GM12878 (cell line): ENCODE data around the gene TBCE. TPM values are rescaled to one million over a fixed set of nuclear protein-coding genes. Genes with fewer than 3 reads are reported as not detected.

Experiments
- ATAC-seq: fragments of 200-7000 bp; cut with Tn5 transposase; 3 replicates; pipeline ENCODE4 v1.9.1; 2020; ENCODE audit warnings: mild to moderate bottlenecking, moderate library complexity
- BruUV-seq: library from RNA; stranded (reverse); fragments of 400-500 nt; replicated peaks from 2 replicates; lab custom pipeline; 2021; lab: Mats Ljungman, UMichigan
- CTCF ChIA-PET: fragments of 300-600 bp; sonication (Branson Sonifier 250); formaldehyde crosslinking; extraction: SDS; loops from one replicate; lab custom pipeline; 2021; ENCODE audit warnings: inconsistent platforms; lab: Yijun Ruan, JAX
- POLR2A ChIA-PET: fragments of 350-600 bp; formaldehyde crosslinking; extraction: SDS; loops from one replicate; lab custom pipeline; 2021; ENCODE audit warnings: inconsistent platforms; lab: Charles Lee
- RAD21 ChIA-PET: fragments of 300-600 bp; sonication (Branson Sonifier 250); formaldehyde crosslinking; loops from one replicate; lab custom pipeline; 2023; ENCODE audit warnings: antibody characterized with exemption; ENCODE audit not compliant: unreplicated experiment; lab: Charles Lee
- SMC1A ChIA-PET: fragments of 300-600 bp; sonication (Branson Sonifier 250); formaldehyde crosslinking; loops from one replicate; lab custom pipeline; 2023; ENCODE audit not compliant: unreplicated experiment, uncharacterized antibody; lab: Charles Lee
- DNase-seq: peaks from one replicate; pipeline ENCODE4 v3.0.0-alpha.2; 2011; ENCODE audit warnings: low read depth, low spot score
- FAIRE-seq: peaks from 3 replicates; lab custom pipeline; 2011; peaks lifted over from hg19 to GRCh38; lab: Jason Lieb, UNC
- H2AFZ ChIP-seq: 2 replicates; pipeline ENCODE4 v1.6.0; 2011; ENCODE audit warnings: low read depth, low read length, control low read depth; ENCODE audit not compliant: control insufficient read depth
- H3K27ac ChIP-seq: 2 replicates; pipeline ENCODE4 v1.5.1; 2011; ENCODE audit warnings: control low read depth; ENCODE audit not compliant: control insufficient read depth, insufficient read depth
- H3K27me3 ChIP-seq, 2 experiments: replicated peaks in 1 of 2; 2 replicates each; pipeline versions ENCODE4 v1.6.0 to v1.6.1; 2011; ENCODE audit warnings: low read length in 1 of 2; ENCODE audit not compliant: control insufficient read depth in 2 of 2, insufficient read depth in 2 of 2
- H3K36me3 ChIP-seq, 2 experiments: 2 replicates each; pipeline ENCODE4 v1.5.1; 2011; ENCODE audit warnings: low read length in 1 of 2; ENCODE audit not compliant: control insufficient read depth in 2 of 2, insufficient read depth in 2 of 2
- H3K4me1 ChIP-seq: 2 replicates; pipeline ENCODE4 v1.6.1; 2011; ENCODE audit warnings: mild to moderate bottlenecking, low read length, moderate library complexity, mixed read lengths; ENCODE audit not compliant: control insufficient read depth, insufficient read depth
- H3K4me2 ChIP-seq: 2 replicates; pipeline ENCODE4 v1.6.0; 2011; ENCODE audit warnings: control low read depth; ENCODE audit not compliant: control insufficient read depth, insufficient read depth
- H3K4me3 ChIP-seq: fragments of 200-600 bp; sonication (generic); 2 replicates; pipeline ENCODE4 v1.5.1; 2016
- H3K79me2 ChIP-seq: 2 replicates; pipeline ENCODE4 v1.6.0; 2011; ENCODE audit warnings: low read length; ENCODE audit not compliant: control insufficient read depth, insufficient read depth
- H3K9ac ChIP-seq: 2 replicates; pipeline ENCODE4 v1.8.0; 2011; ENCODE audit warnings: low read length, control low read depth, mixed read lengths; ENCODE audit not compliant: control insufficient read depth, insufficient read depth
- H3K9me3 ChIP-seq: replicated peaks from 3 replicates; pipeline ENCODE4 v1.5.1; 2011; ENCODE audit warnings: mild to moderate bottlenecking, low read length; ENCODE audit not compliant: control insufficient read depth, insufficient read depth
- H4K20me1 ChIP-seq: 2 replicates; pipeline ENCODE4 v1.6.0; 2011; ENCODE audit not compliant: control insufficient read depth, insufficient read depth
- BMI1 ChIP-seq: fragments of 450-650 bp; IDR thresholded peaks from 2 replicates; pipeline ENCODE4 v1.6.1; 2016; ENCODE audit warnings: mild to moderate bottlenecking, moderate library complexity, borderline replicate concordance
- CBX5 ChIP-seq: sonication (generic); IDR thresholded peaks from 2 replicates; pipeline ENCODE4 v1.6.1; 2016; ENCODE audit warnings: low read depth, moderate library complexity, mild to moderate bottlenecking, inconsistent platforms
- CHD2 ChIP-seq: IDR thresholded peaks from 2 replicates; pipeline ENCODE4 v1.6.1; 2011; ENCODE audit warnings: low read depth, low read length, improper control_type of control experiment, borderline replicate concordance
- CUX1 ChIP-seq: IDR thresholded peaks from 2 replicates; pipeline ENCODE4 v1.6.1; 2012; ENCODE audit warnings: improper control_type of control experiment, low read depth, low read length; ENCODE audit not compliant: insufficient replicate concordance
- MEF2B ChIP-seq: fragments of 450-650 bp; IDR thresholded peaks from 2 replicates; pipeline ENCODE4 v1.6.1; 2018; ENCODE audit warnings: mild to moderate bottlenecking, moderate library complexity; ENCODE audit not compliant: partially characterized antibody, poor library complexity, severe bottlenecking
- NR2C1 ChIP-seq: fragments of 450-650 bp; IDR thresholded peaks from 2 replicates; pipeline ENCODE4 v1.6.1; 2017; ENCODE audit warnings: antibody characterized with exemption, mild to moderate bottlenecking, moderate library complexity
- POLR2AphosphoS5 ChIP-seq: IDR thresholded peaks from 2 replicates; pipeline ENCODE4 v1.6.1; 2011; ENCODE audit warnings: mild to moderate bottlenecking, low read length, inconsistent platforms
- RCOR1 ChIP-seq: conservative IDR thresholded peaks from 2 replicates; pipeline ENCODE4 v1.6.1; 2012; ENCODE audit warnings: low read depth, low read length, improper control_type of control experiment
- RELB ChIP-seq: fragments of 450-650 bp; IDR thresholded peaks from 2 replicates; pipeline ENCODE4 v1.6.1; 2017; ENCODE audit warnings: low read depth, mild to moderate bottlenecking, moderate library complexity
- SPI1 ChIP-seq: IDR thresholded peaks from 2 replicates; pipeline ENCODE4 v1.6.1; 2011; ENCODE audit warnings: low read depth, mild to moderate bottlenecking, low read length, moderate library complexity, borderline replicate concordance; ENCODE audit not compliant: insufficient read depth
- ZNF207 ChIP-seq: fragments of 450-650 bp; IDR thresholded peaks from 2 replicates; pipeline ENCODE4 v1.6.1; 2014; ENCODE audit warnings: antibody characterized with exemption, mild to moderate bottlenecking, borderline replicate concordance
- ZNF687 ChIP-seq: fragments of 450-650 bp; IDR thresholded peaks from 2 replicates; pipeline ENCODE4 v1.6.1; 2017; ENCODE audit warnings: mild to moderate bottlenecking, moderate library complexity
- WGBS: methylation state at CpG from one replicate; pipeline ENCODE4 v1.1.6; 2016; ENCODE audit warnings: low lambda C conversion rate; ENCODE audit not compliant: insufficient replicate concordance, insufficient coverage; ENCODE audit errors: missing lambda C conversion rate; 5-methylcytosine and 5-hydroxymethylcytosine counted together
- in situ Hi-C: fragments of 300-500 bp; cut with MboI; formaldehyde crosslinking; loops from 9 replicates; pipeline ENCODE4 v1.14.3; 2018; ENCODE audit warnings: mixed read lengths
- intact Hi-C: fragments of 100-400 bp; cut with micrococcal nuclease; formaldehyde crosslinking; loops from one replicate; pipeline ENCODE4 v1.14.2; 2022; ENCODE audit not compliant: unreplicated experiment
- polyA plus RNA-seq, 11 experiments: library from polyadenylated mRNA; depleted of rRNA in 4 of 11; unstranded in 6 of 11; stranded (reverse) in 5 of 11; fragments of >200 nt; fragmentation: Nextera tagmentation in 4 of 11; fragmentation: Illumina TruSeq in 1 of 11; extraction: Ambion mirVana in 4 of 11; extraction: Trizol in 1 of 11; gene quantifications; 1 replicate in 1 of 11; 2 replicates in 10 of 11; pipeline versions ENCODE4 v1.2.1 to v1.2.3, GENCODE V29; 2011 to 2016; ENCODE audit warnings: inconsistent platforms in 2 of 11, missing spikeins in 2 of 11, low read depth in 1 of 11
- total RNA-seq, 4 experiments: library from RNA; depleted of rRNA in 3 of 4; stranded (reverse); fragments of >200 nt in 3 of 4; fragmentation: Illumina TruSeq in 1 of 4; extraction: Trizol in 1 of 4; gene quantifications; 2 replicates each; pipeline versions ENCODE4 v1.2.1 to v1.2.3, GENCODE V29; 2013 to 2021

TBCE gene
- total and polyA plus RNA-seq, 10 of the 15 experiments (the other 5 are each of a cell fraction or from before 2014, with no cell fraction given): 22.7 to 48.7 (median 29.2) TPM

- TF ChIP-seq ZNF687 (no peak), BMI1 (no peak), RCOR1 (no peak), CHD2 (no peak), ZNF207 (no peak), SPI1 (no peak), MEF2B (no peak), NR2C1 (no peak)
Measured at GRCh38 chr1:235486321-235486720, 119.1 kb downstream of the TBCE start (continued).

GRCh38 chr1:235491644-235492043 is 124.4 kb downstream of the TBCE start:
- WGBS: 96% methylated on average over 3 of the region's 3 CpGs
- ChIA-PET POLR2A (no interaction called here), CTCF (no interaction called here), RAD21 (interaction anchor here (1.5 kb wide), 1 partner anchor 11 kb away, joined by 4 read pairs; no protein-coding TSS in a partner anchor), SMC1A (interaction anchor here (0.6 to 0.7 kb wide), 2 partner anchors 47 to 554 kb away, joined by 3 read pairs; no protein-coding TSS in a partner anchor)
- Histone ChIP-seq H3K4me1 (peaks cover 8% of the 10 kb centered on the region), H3K79me2 (no peaks in the 10 kb centered on the region), H3K9ac (no peak overlapping the region), H3K9me3 (no peaks in the 10 kb centered on the region), H3K4me2 (no peak overlapping the region), H3K27ac (no peak overlapping the region), H3K4me3 (no peak overlapping the region), H2AFZ (no peak overlapping the region), H3K36me3 (peaks cover 0 to 3% of the 10 kb centered on the region in 2 experiments; a peak in 2 of 4 replicates), H3K27me3 (no peaks in the 10 kb centered on the region), H4K20me1 (no peaks in the 10 kb centered on the region)
- FAIRE-seq (no peak), ATAC-seq (no peak), DNase-seq (no peak)
- no TSS peak for BruUV-seq
- in situ Hi-C loops (no loop called here), intact Hi-C loops (loop anchor here (5.0 kb wide), 1 partner anchor 384 kb away; no protein-coding TSS in a partner anchor)
- TF ChIP-seq CBX5: no peak
- no peak for TF ChIP-seq CUX1
- TF ChIP-seq RELB: no peak
- TF ChIP-seq POLR2AphosphoS5: no peak
